GM21526 (cell line): ENCODE results near the gene KRTAP29-1.
"Not testable (repeated sequence)": the region's sequence is repeated elsewhere in the genome, so short reads cannot be mapped to it uniquely, and the experiment has no call there.

ENCODE experiments used
- ATAC-seq: cut with Tn5 transposase; IDR thresholded peaks from one replicate; pipeline ENCODE4 v1.9.1; 2021; ENCODE audit warnings: moderate library complexity; ENCODE audit not compliant: unreplicated experiment, low FRiP score

KRTAP29-1 gene

GRCh38 chr17:41304091-41304490, 1.4 kb upstream of the KRTAP29-1 start:
- ATAC-seq: no peak

DNA sequence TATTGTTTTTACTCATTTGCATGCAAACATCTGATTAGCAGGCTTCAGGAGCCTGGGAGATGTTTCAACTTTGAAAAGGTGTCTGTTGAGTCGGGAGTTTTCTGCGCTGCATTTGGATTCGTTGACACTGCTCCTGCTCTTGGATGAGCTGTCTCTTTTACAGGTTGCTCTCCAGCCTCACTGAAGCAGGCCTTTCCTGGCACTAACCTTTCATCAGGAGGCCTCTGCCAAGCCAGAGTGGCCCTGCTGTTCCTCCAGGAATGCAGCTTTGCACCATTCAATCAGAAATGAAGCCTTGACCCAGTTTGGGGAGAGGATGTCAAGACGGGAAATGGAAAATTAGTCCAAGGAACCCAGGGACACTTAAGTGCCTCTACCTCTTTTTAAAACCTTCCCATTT, 330 bp upstream of the KRTAP29-1 start:
- ATAC-seq: no peak

DNA sequence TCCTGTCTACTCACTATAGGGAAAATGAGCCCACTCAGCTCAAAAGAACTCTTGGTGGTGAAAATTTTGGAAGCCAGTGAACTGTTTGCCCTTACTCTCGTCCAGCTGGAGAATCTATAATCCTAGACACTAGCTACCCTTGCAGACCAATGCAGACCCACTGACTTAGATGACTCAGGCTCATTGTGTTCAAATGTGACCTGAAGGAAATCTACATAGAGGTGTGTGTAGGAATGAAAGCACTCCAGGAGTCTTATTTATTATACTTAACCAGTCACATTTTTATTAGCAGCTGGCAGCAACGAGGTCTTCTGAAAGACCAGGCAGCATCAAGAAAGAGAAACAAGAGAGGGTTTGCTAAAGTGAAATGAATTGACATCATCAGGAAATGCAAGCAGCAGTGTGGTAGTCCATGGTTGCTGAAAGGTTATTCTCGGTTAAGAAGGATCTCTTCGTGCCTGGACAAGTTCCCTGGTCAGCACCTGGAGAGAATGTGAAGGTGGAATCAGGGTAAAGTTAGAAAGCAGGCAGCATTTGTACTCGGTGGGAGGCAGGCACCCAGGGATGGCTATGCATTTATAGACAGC, 1.4 kb downstream of the KRTAP29-1 start:
- no peak for ATAC-seq

GRCh38 chr17:41298458-41299135, 4.1 kb downstream of the KRTAP29-1 start:
- no peak for ATAC-seq

- no peak for ATAC-seq
These were observed 5.8 kb downstream of the KRTAP29-1 start for GRCh38 chr17:41296846-41297245.

DNA sequence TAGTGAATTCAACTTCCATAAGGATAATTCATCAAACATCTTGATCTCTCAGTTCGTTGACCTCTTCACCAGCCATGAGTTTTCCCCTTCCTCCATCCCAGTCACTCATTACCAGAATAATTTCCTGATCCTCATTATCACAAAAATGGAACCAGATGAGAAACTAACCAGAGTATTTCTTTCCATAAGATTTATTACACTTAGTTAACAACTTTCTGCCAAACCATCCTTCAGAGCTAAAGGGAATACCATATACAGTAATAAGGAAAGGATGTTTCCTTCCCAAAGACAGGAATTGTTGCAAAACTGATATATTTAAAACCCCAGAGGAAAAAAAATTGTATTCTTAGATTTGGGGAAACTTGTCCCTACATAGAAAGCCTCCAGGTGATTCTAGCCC, 8.6 kb downstream of the KRTAP29-1 start:
- ATAC-seq: no peak

- no peak for ATAC-seq
These were observed 15.6 kb downstream of the KRTAP29-1 start for GRCh38 chr17:41287050-41287449.

DNA sequence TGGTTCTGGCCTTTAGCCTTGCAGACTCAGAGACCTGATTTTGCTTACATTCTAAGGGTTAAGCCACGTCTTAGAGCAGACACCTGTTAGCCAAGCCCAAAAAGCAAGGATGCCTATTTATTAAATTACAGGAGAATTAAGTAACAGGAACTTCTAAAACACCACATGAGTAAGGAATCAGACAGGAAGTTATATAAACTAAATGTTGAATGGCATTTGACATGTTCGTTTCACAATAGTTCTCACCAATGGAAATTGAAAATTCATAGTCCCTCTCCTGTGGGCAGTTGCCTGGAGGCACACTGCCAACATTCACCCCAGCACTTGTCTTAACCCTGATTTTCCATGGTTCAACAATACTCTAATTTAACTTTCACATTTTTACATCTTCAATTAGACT, 18.1 kb downstream of the KRTAP29-1 start:
- ATAC-seq: no peak

- ATAC-seq: no peak
These were observed 18.6 kb downstream of the KRTAP29-1 start for GRCh38 chr17:41284043-41284442.

- no peak for ATAC-seq
These were observed 24.3 kb downstream of the KRTAP29-1 start for GRCh38 chr17:41278176-41278955.

DNA sequence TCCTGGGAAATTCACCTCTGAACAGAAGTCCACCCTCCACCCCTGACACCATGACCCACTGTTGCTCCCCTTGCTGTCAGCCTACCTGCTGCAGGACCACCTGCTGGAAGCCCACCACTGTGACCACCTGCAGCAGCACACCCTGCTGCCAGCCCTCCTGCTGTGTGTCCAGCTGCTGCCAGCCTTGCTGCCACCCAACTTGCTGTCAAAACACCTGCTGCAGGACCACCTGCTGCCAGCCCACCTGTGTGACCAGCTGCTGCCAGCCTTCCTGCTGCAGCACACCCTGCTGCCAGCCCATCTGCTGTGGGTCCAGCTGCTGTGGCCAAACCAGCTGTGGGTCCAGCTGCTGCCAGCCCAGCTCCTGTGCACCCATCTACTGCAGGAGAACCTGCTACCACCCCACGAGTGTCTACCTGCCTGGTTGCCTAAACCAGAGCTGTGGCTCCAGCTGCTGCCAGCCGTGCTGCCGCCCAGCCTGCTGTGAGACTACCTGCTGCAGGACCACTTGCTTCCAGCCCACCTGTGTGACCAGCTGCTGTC, 26.9 kb downstream of the KRTAP29-1 start, which contains the start of gene KRTAP9-7:
Gene KRTAP9-7 (plus strand): TSS at position 51 of the 543 bp plus-strand sequence. CDS start 0 bp downstream, at position 51.
- not testable (repeated sequence) for ATAC-seq

DNA sequence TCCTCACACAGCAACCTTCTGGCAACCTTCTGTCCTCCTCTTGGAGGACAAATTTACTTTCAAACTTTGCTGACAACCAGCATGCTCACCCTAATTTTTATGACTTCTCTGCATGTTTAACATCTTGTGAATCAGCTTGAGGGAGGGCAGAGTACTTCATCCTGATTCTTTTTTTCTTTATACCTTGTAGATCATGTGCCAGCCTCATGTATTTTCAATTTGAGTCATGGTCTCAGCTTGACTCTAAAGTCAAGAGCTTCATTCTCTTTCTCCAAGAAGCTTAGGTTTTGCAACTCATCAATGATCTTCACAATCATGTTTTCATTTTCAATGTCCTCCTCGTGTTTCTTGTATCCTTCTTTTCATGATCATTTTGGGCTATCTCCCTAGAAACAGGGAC, 30.8 kb downstream of the KRTAP29-1 start:
- ATAC-seq: no peak

GRCh38 chr17:41271323-41271722, 31.3 kb downstream of the KRTAP29-1 start:
- ATAC-seq: not testable (repeated sequence)

GRCh38 chr17:41267711-41268110, 34.9 kb downstream of the KRTAP29-1 start:
- no peak for ATAC-seq

- ATAC-seq: no peak
These were observed 37.6 kb downstream of the KRTAP29-1 start, which contains the start of gene KRTAP9-6 for GRCh38 chr17:41265078-41265477. Gene KRTAP9-6, plus strand, starts transcription at chr17:41265378. Its CDS starts 0 bp downstream, at chr17:41265378.

DNA sequence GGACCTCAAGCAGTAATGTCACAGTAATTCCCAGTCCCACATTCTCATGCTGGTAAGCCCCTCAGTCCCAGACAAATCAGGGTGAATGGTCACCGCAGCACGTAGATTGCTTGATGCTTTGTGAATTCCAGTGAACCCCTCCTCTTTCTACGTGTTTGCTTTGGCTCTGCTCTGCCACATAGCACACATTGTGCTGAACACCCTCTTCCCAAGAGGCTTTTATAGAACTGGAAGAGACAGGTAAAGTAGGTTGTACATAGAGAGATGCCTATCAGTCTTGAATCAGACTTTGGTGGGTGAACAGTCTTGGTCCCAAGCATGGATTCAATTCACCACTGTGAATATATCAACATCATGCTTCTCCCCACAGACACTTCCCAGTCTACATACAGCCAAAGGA, 38.1 kb downstream of the KRTAP29-1 start:
- no peak for ATAC-seq

DNA sequence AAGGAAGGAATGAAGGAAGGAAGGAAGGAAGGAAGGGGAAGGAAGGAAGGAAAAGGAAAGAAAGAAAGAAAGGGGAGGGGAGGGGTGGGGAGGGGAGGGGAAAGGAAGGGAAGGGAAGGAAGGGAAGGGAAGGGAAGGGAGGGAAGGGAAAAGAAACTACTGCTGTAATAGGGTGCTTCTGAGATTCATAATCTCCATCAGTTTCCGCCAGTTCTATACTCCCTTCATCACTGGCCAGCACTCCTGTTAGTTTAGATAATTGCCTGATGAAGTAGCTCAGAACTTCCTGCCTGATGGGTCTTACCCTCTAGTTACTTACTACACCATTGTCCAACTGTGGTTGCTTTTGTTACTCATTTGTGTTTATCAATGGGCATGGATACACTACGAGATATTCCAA, 39.4 kb downstream of the KRTAP29-1 start:
- no peak for ATAC-seq

DNA sequence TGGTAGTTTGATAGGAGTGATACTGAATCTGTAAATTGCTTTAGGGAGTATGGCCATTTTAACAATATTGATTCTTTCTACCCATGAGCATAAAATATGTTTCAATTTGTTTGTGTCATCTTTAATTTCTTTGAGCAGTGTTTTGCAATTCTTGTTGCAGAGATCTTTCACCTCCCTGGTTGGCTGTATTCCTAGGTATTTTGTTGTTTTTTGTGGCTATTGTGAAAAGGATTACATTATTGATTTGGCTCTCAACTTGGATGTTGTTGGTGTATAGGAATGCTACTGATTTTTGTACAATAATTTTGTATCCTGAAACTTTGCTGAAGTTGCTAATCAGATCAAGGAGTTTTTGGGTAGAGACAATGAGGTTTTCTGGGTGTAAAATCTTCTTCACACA, 44.2 kb downstream of the KRTAP29-1 start:
- ATAC-seq: no peak

- ATAC-seq: no peak
These were observed 46.4 kb downstream of the KRTAP29-1 start for GRCh38 chr17:41256291-41256685.

GRCh38 chr17:41255381-41256290, 47.0 kb downstream of the KRTAP29-1 start, which contains the start of gene KRTAP9-9:
Gene KRTAP9-9, plus strand, starts transcription at chr17:41255384.
- ATAC-seq: not testable (repeated sequence)
